Activated naive CD4-positive, alpha-beta T cell treated with anti-CD3 and anti-CD28 coated beads, Interleukin-2, amount 10 ng/mL, durations not matched to agents 7 days and 5 days (primary cell): Measurements from ENCODE around the gene SPAG5.
"Not testable (repeated sequence)": the region's sequence is repeated elsewhere in the genome, so short reads cannot be mapped to it uniquely, and the experiment has no call there.

Experiments
- CTCF ChIA-PET: fragments of 350-600 bp; sonication (Branson Sonifier 250); formaldehyde crosslinking; loops from one replicate; lab custom pipeline; 2021; ENCODE audit warnings: antibody characterized with exemption; lab: Charles Lee
- DNase-seq: peaks from one replicate; pipeline ENCODE4 v3.0.0-alpha.2; 2020
- H3K27ac Mint-ChIP-seq: one replicate; pipeline ENCODE4 v1.8.0; 2021; ENCODE audit warnings: mild to moderate bottlenecking, moderate library complexity, mixed read lengths
- H3K27me3 Mint-ChIP-seq: one replicate; pipeline ENCODE4 v1.8.0; 2021; ENCODE audit warnings: mild to moderate bottlenecking, mixed read lengths
- H3K36me3 Mint-ChIP-seq: one replicate; pipeline ENCODE4 v1.8.0; 2021; ENCODE audit warnings: mixed read lengths
- H3K4me1 Mint-ChIP-seq: one replicate; pipeline ENCODE4 v1.8.0; 2021; ENCODE audit warnings: mixed read lengths
- H3K4me3 Mint-ChIP-seq: one replicate; pipeline ENCODE4 v1.8.0; 2021; ENCODE audit warnings: mild to moderate bottlenecking, moderate library complexity, mixed read lengths
- H3K9me3 Mint-ChIP-seq: one replicate; pipeline ENCODE4 v1.8.0; 2021; ENCODE audit warnings: mixed read lengths

SPAG5 gene

DNA sequence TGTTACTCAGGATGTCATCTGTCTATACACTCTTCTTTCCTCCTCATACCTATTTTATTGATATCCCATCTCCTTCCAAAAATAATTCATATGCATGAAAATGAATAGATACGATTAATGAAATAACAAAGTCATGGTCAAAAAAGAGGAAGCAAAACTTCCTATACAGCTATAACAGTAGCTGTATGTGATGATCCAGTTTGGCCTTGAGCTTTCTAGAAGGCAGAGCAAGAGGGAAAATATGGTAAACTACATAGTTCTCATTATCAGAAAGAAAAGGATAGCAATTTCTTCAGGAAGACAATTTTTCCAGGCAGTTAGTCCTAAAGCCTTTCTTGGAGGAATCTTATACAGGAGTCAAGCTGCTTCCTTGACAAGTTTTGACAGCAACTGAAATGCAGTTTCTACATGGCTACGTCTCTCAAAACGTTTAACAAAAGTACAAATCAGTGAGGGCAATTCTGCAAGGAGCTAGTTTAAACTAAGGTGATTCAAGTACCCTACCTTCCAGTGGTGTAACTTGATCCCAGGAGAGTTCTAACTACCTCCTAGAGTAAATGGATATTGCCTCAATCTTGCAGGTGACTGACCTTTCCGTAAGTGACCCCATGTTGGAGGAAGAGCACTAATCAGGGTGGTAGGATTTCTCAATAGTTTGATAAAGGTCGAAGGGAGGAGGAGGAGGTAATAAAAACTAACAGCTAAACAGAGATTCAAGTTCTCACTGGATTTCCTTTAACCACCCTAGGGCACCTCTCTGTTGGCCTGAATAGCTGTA lies 1.0 kb downstream of the SPAG5 start:
- H3K4me1 Mint-ChIP-seq: peaks cover 25% of the 10 kb centered on the region
- H3K4me3 Mint-ChIP-seq: peak overlapping the region; percentile 82
- H3K27ac Mint-ChIP-seq: peak overlapping the region; percentile 99
- no peaks in the 10 kb centered on the region for H3K27me3 Mint-ChIP-seq
- CTCF ChIA-PET: interaction anchor here (0.7 to 1.1 kb wide), 3 partner anchors 13 to 51 kb away, joined by 3 read pairs; no protein-coding TSS in a partner anchor
- H3K36me3 Mint-ChIP-seq: peaks cover 12% of the 10 kb centered on the region
- no peaks in the 10 kb centered on the region for H3K9me3 Mint-ChIP-seq
- no peak for DNase-seq

DNA sequence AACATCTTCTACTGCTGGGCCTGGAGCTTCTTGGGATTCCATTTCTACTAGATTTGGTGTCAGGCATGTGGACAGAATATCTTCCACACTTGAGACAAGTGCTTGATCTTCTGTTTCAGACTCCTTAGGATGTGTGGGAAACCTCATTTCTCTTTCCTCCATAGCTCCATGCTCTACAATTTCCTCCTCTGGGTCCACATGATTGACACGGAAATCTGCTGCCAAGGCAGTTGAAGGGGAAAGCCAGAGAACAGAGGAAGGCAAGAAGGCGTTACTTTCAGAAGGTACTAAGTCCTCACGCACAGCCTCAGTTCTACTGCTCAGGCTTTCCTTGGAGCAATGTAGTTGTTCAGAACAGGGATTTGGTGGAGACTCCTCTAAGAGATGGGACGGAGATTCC lies 6.6 kb downstream of the SPAG5 start:
- H3K4me1 Mint-ChIP-seq: peaks cover 6% of the 10 kb centered on the region
- no peaks in the 10 kb centered on the region for H3K27me3 Mint-ChIP-seq
- no peak overlapping the region for H3K4me3 Mint-ChIP-seq
- no peak overlapping the region for H3K27ac Mint-ChIP-seq
- no peak for DNase-seq
- H3K9me3 Mint-ChIP-seq: no peaks in the 10 kb centered on the region
- CTCF ChIA-PET: interaction anchor here (0.9 kb wide), 1 partner anchor 21 kb away, joined by 3 read pairs; no protein-coding TSS in a partner anchor
- peaks cover 26% of the 10 kb centered on the region for H3K36me3 Mint-ChIP-seq

DNA sequence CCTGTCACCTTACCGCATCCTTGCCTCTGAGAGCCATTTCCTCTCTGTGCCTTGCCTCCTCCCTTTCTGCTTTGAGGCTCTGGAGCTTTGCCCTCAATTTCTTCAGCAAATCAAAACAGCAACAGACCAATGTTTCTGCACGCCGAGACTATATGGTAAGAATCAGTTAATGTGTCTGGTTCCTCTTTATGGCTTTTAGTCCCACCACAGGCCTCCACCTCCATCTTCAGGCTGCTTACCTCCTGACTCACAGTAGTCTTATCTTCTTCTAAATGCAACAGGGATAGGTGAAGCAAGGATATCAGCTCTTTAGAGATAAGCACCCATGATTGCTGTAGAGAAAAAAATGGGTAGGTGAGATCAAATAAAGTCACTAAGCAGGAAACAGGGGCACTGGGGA lies 13.0 kb downstream of the SPAG5 start:
- Mint-ChIP-seq H3K36me3 (peaks cover 29% of the 10 kb centered on the region), H3K27me3 (no peaks in the 10 kb centered on the region), H3K9me3 (no peaks in the 10 kb centered on the region), H3K4me1 (peaks cover 2% of the 10 kb centered on the region), H3K4me3 (no peak overlapping the region), H3K27ac (peak overlapping the region; percentile 58)
- DNase-seq: no peak
- CTCF ChIA-PET: interaction anchor here (0.9 kb wide), 1 partner anchor 39 kb away, joined by 3 read pairs; no protein-coding TSS in a partner anchor

DNA sequence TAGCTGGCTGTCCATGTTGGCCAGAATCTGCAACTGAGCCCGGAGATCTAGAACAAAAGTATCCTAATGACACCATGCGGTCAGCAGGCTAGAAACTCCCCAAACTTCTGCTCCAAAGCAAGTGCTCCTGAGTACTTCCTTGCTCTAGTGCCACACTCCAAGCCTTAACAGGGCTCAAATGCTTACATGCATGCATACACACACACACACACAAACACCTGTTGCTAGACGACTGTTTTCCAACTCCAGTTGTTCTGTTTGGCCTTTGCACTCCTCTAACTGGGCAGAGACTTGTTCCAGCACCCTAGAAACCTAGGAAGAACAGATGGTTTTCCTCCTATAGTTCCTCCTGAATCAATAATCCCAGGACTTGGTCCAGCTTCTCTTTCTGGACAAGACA lies 14.4 kb downstream of the SPAG5 start:
- no peak overlapping the region for H3K4me3 Mint-ChIP-seq
- CTCF ChIA-PET: interaction anchor here (0.9 to 1.4 kb wide), 2 partner anchors 13 to 167 kb away, joined by 3 read pairs; no protein-coding TSS in a partner anchor
- no peaks in the 10 kb centered on the region for H3K27me3 Mint-ChIP-seq

DNA sequence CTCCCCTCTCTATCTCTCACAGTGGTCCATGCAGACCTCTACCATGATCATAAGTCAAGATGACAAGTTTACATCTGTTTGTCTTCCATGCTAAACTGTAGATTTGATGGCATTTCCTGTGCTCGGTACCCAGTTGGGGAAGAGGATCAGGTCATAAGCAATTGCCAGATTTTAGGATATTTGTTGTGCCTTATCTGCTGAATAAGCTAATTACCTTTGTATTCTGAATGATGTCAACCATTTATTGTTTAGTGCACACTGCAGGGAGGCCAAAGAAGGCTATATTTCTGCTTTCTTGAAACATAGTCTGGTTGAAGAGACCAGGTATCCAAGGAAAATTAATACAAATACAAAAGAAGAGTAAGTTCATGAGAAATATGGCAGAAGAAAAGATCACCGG lies 16.3 kb downstream of the SPAG5 start:
- Mint-ChIP-seq H3K4me3 (no peak overlapping the region), H3K9me3 (no peaks in the 10 kb centered on the region), H3K36me3 (peaks cover 40% of the 10 kb centered on the region), H3K27me3 (no peaks in the 10 kb centered on the region), H3K4me1 (peaks cover 9% of the 10 kb centered on the region), H3K27ac (no peak overlapping the region)
- CTCF ChIA-PET: interaction anchor here (1.5 kb wide), 1 partner anchor 33 kb away, joined by 4 read pairs; no protein-coding TSS in a partner anchor
- no peak for DNase-seq

More for the DNA sequence above, 14.4 kb downstream of the SPAG5 start:
- H3K4me1 Mint-ChIP-seq: peaks cover 10% of the 10 kb centered on the region
- H3K36me3 Mint-ChIP-seq: peaks cover 38% of the 10 kb centered on the region
- H3K27ac Mint-ChIP-seq: no peak overlapping the region
- no peak for DNase-seq
- H3K9me3 Mint-ChIP-seq: no peaks in the 10 kb centered on the region

DNA sequence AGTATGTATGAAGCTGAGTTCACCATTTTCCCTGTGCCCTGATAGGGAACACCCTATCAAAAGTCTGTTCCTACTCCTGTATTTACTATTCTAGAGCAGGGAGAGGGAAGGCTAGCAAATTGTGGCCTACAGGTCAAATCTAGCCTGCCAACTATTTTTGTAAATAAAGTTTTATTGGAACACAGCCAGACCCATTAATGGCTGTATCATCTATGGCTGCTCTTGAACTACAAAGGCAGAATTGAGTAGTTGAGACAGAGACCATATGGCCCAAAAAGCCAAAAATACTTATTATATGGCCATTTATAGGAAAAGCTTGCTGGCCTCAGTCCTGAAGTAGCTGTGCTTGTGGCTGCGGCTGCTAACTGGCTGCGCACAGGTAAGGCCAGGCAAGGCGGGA lies 17.9 kb downstream of the SPAG5 start:
- H3K27ac Mint-ChIP-seq: no peak overlapping the region
- peaks cover 21% of the 10 kb centered on the region for H3K4me1 Mint-ChIP-seq
- H3K9me3 Mint-ChIP-seq: no peaks in the 10 kb centered on the region
- CTCF ChIA-PET: interaction anchor here (1.0 kb wide), 1 partner anchor 9 kb away, joined by 3 read pairs; the partner anchor contains the start of gene PIGS
- H3K36me3 Mint-ChIP-seq: peaks cover 39% of the 10 kb centered on the region
- no peak for DNase-seq
- H3K27me3 Mint-ChIP-seq: no peaks in the 10 kb centered on the region
- H3K4me3 Mint-ChIP-seq: no peak overlapping the region

DNA sequence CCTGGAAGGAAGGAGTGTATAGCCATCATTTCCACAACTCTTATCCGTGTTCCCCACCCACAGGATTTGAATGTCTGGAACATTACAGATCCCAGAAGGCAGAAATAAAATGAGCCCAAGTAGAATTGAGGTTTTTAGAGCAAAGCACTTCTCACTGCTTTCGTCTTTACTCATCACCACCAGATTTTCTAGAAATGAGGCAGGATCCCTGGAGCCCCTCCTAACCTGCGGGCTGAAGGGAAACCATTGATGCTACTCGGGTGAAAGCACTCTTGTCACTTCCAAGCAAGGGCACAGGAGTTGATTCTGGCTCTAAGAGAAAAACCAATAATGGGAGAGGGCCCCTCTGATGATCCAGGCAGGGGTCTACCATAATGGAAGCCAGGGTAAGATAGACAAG lies 19.3 kb downstream of the SPAG5 start:
- peak overlapping the region; percentile 58 for H3K27ac Mint-ChIP-seq
- peaks cover 35% of the 10 kb centered on the region for H3K36me3 Mint-ChIP-seq
- DNase-seq: no peak
- no peaks in the 10 kb centered on the region for H3K9me3 Mint-ChIP-seq
- no peaks in the 10 kb centered on the region for H3K27me3 Mint-ChIP-seq
- CTCF ChIA-PET: no interaction called here
- H3K4me3 Mint-ChIP-seq: no peak overlapping the region
- peaks cover 31% of the 10 kb centered on the region for H3K4me1 Mint-ChIP-seq

DNA sequence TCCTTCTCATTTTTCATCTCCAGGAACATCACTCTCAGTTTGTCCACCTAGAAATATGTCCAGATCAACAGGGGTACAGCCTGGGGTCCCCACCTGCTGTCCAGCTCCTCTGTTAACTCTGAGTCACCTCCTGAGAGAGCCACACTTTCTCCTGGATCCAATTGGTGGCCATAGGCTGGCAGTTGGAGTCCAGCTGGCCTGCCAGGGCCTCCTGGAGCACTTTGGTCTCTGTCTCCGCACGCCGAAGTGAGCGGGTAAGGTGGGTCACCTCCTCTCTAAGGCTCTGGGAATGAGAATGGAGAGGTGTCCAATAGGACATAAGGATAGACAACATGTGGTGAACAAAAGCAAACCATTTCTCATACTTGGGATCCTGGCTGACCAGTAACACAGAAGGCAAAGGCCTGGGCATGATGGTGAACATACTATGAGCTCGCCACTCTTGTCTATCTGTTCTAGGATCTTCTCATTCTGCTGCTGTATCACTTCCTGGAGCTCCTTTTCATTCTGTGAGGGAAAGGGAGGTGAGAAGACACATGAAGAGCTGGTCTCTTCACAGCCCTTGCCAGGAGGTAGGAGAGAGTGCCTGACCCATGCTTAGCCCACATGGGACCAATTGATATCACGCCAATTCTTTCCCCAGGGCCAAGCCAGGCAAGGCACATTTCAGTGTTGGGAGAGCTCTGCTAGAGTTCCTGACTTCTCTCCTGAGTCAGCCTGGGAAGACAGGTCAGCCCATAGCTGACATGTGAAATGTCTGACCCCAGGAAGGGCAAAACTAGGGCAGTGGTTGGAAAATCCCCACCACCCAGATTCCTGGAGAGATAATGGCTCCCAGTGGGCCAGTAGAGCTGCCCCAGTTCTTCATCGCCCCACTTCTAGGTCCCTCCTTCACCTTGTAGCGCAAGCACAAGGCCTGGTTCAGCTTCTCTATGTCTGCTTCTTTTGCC lies 20.3 kb downstream of the SPAG5 start:
- DNase-seq: no peak
- H3K36me3 Mint-ChIP-seq: peaks cover 45% of the 10 kb centered on the region
- H3K4me3 Mint-ChIP-seq: no peak overlapping the region
- H3K4me1 Mint-ChIP-seq: peaks cover 35% of the 10 kb centered on the region
- CTCF ChIA-PET: interaction anchor here (0.9 kb wide), 1 partner anchor 11 kb away, joined by 3 read pairs; no protein-coding TSS in a partner anchor
- H3K27ac Mint-ChIP-seq: peak overlapping the region; percentile 58
- no peaks in the 10 kb centered on the region for H3K9me3 Mint-ChIP-seq
- no peaks in the 10 kb centered on the region for H3K27me3 Mint-ChIP-seq

DNA sequence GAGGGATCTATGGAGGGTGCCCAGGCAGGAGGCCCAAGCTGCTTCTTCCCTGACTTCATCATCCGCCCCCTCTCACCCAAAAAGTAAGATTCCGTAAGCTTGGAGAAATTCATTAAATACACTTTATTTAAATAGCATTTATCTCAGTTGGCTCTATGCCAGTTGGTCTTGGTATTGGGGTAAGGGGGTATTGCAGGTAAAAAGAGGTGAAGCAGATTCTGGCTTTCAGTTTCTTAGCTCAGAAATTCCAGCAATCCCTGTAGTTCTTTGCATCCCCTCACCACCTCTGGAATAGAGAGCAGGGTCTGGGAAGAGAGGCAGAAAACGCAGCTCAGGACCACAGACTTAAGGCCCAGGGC lies 21.4 kb downstream of the SPAG5 start:
- peak overlapping the region; percentile 92 for H3K27ac Mint-ChIP-seq

DNA sequence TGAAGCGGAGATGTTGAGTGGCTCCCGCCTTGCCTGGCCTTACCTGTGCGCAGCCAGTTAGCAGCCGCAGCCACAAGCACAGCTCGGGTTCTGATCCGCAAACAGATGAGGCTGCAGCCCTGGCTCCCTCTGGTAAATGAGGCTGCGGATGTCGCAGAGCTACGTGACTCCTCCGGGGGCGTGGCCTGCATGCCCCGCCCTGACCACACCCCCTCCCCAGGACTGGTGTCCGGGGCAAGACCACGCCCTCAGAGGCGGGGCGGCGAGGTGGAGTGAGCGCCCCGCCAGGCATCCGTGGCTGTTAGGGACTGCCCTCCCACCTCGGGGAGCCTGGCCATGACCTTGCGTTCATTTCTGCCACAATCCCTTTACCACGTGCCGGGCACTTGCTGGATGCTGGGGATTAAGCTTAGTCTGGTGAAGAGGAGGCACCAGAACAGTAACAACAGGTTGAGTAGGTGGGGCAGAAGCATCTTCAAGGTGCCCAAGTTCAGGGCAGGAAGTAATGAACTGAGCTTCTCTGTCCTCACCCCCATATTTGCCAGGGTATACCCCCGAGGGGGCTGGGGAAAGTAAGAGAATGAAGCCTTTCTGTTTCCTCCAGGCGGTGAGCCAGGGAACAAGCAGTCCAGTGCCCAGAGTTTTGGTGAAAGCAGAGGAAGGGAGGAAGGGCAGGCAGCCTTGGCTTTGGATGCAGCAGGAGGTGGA lies 21.9 kb downstream of the SPAG5 start, which contains the start of gene ALDOC:
Gene ALDOC (minus strand): TSS at position 138 of the 708 bp plus-strand sequence. CDS start 1,363 bp downstream, outside the sequence.
- Mint-ChIP-seq H3K36me3 (peaks cover 54% of the 10 kb centered on the region), H3K27me3 (no peaks in the 10 kb centered on the region), H3K4me1 (peaks cover 49% of the 10 kb centered on the region), H3K27ac (peak within 1 kb of the TSS; percentile 92), H3K9me3 (no peaks in the 10 kb centered on the region), H3K4me3 (peak within 1 kb of the TSS; percentile 85)
- peak; percentile 99 for DNase-seq
- CTCF ChIA-PET: interaction anchor here (0.9 to 4.0 kb wide), 4 partner anchors 19 to 36 kb away, joined by 4 to 24 read pairs (median 4); no protein-coding TSS in a partner anchor

More for the DNA sequence above, 21.4 kb downstream of the SPAG5 start:
- no peaks in the 10 kb centered on the region for H3K9me3 Mint-ChIP-seq
- H3K4me1 Mint-ChIP-seq: peaks cover 44% of the 10 kb centered on the region
- H3K4me3 Mint-ChIP-seq: no peak overlapping the region
- CTCF ChIA-PET: interaction anchor here (0.9 to 4.0 kb wide), 3 partner anchors 19 to 28 kb away, joined by 4 to 24 read pairs (median 4); no protein-coding TSS in a partner anchor
- no peak for DNase-seq
- H3K36me3 Mint-ChIP-seq: peaks cover 54% of the 10 kb centered on the region
- no peaks in the 10 kb centered on the region for H3K27me3 Mint-ChIP-seq

DNA sequence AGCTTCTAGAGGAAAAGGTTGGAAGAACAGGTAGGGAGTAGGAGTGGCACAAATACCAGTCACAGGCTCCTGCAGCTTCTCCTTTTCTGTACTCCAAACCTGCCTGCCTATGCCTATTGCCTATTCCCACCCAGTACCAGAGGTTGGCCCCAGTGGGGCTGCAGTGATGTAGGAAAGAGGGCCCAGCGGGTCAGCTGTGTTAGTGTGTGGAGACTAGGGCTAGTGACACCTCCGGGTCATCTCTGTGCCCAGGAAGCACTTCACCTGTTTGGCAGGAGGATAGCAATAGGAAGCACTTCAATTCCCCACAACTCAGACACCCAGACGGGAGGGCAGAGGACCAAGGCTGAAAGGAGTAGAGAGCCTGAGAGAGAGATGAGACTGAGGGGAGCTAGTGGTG lies 22.8 kb downstream of the SPAG5 start:
- H3K36me3 Mint-ChIP-seq: peaks cover 54% of the 10 kb centered on the region
- peaks cover 56% of the 10 kb centered on the region for H3K4me1 Mint-ChIP-seq
- CTCF ChIA-PET: interaction anchor here (0.8 to 4.0 kb wide), 4 partner anchors 25 to 37 kb away, joined by 3 to 24 read pairs (median 4); no protein-coding TSS in a partner anchor
- H3K27me3 Mint-ChIP-seq, DNase-seq, H3K9me3 Mint-ChIP-seq: not testable (repeated sequence)
- peak overlapping the region; percentile 56 for H3K27ac Mint-ChIP-seq
- H3K4me3 Mint-ChIP-seq: peak overlapping the region; percentile 85

DNA sequence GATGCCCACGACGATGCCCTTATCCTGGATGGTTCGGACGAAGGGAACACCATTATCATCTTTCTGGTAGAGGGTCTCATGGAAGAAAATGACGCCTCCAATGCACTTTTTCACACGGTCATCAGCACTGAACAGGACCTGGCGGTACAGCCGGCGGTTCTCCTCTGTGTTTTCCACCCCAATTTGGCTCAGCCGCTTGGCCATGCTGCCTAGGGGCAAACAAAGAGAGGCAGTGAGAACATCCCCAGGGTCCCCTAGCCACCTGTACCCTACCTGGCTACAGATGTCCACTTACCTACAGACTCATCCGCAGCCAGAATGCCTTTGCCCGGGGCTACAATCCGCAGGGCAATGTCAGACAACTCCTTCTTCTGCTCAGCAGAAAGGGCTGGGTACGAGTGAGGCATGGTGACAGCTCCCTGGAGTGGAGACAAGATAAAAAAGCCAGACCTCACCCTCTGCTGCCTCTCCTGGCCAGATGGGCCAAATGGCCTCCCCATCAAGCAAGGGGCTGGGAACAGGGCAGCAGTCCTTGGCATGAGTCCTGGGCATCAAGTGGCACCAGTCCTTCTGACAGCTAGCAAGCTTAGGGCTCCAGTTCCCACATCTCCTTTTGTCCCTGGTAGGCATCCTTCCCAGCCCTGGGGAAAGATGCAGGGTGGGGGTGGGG lies 23.6 kb downstream of the SPAG5 start:
- no peaks in the 10 kb centered on the region for H3K9me3 Mint-ChIP-seq
- no peak for DNase-seq
- peaks cover 51% of the 10 kb centered on the region for H3K36me3 Mint-ChIP-seq
- H3K27me3 Mint-ChIP-seq: no peaks in the 10 kb centered on the region
- CTCF ChIA-PET: interaction anchor here (0.8 to 4.0 kb wide), 5 partner anchors 17 to 38 kb away, joined by 3 to 24 read pairs (median 5); no protein-coding TSS in a partner anchor
- no peak overlapping the region for H3K27ac Mint-ChIP-seq
- H3K4me1 Mint-ChIP-seq: peaks cover 58% of the 10 kb centered on the region
- peak overlapping the region; percentile 85 for H3K4me3 Mint-ChIP-seq
